T47D (cell line): Measurements from ENCODE around the gene SH3GL2.

Experiments
- DNase-seq, 2 experiments: peaks; one replicate each; pipeline versions ENCODE4 v3.0.0 to v3.0.0-alpha.2; 2011 to 2012; ENCODE audit warnings: low read depth in 1 of 2, low spot score in 1 of 2
- JUND ChIP-seq: IDR thresholded peaks from 2 replicates; pipeline ENCODE4 v1.6.1; 2012; ENCODE audit warnings: low read depth
- in situ Hi-C: cut with HindIII; loops from 2 replicates; pipeline ENCODE4 v1.10.0; 2016; ENCODE audit warnings: low sequenced_read_pairs, low pct_unique_long_range_greater_than_20kb

The SH3GL2 gene

DNA sequence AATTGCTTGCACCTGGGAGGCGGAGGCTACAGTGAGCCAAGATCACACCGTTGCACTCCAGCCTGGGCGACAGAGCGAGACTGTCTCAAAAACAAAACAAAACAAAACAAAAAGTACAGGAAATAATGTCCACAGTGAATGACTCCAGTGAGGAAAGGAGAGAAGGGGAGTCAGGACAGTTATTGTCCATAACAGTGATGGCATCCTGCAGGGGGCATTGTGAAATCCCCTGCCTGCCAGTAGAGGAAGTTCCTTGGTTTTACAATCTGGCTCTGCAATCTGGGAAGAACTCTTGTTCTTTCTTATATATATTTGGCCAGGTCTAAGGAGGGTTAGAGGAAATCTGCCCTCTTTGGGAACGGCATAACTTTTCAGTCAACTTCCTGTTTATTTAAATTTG is 8.2 kb downstream of the SH3GL2 start:
- in situ Hi-C loops, result no loop called here

DNA sequence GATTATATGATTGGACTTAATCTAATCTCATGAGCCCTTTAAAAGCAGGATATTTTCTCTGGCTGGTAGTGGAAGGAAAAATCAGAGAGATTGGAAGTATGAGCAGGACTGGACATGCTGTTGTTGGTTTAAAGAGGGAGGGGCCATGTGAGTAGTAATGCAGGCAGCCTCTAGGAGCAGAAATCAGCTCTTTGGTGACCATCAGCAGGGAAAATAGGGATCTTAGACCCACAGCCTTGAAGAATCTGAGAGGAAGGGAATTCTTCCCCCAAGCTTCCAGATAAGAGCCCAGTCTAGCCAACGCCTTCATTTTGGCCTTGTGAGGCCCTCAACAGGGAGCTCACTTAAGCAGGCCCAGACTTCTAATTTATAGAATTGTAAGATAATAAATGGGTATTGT is 9.5 kb downstream of the SH3GL2 start:
- no peak for DNase-seq
- in situ Hi-C loops, result no loop called here
- TF ChIP-seq JUND, result no peak

More for the DNA sequence above, 8.2 kb downstream of the SH3GL2 start:
- TF ChIP-seq JUND, result no peak
- DNase-seq, result no peak

DNA sequence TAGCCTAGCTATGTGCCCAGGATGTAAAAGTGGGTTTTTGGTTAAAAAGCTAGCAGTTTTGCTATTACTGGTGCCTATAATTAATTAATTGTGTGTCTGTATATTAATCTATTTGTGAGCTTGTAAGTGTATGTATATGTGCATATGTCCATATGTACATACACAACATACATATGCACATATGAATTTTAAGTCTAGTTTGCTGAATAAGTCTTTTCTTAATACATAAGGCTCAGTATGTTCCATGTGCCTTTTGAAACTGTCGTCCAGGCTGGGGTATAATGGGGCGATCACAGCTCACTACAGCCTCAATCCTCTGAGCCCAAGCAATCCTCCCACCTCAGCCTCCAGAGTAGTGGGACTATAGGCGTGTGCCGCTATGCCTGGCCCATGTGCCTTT is 10.1 kb downstream of the SH3GL2 start:
- DNase-seq, result no peak
- no peak for TF ChIP-seq JUND
- in situ Hi-C loops, result no loop called here

DNA sequence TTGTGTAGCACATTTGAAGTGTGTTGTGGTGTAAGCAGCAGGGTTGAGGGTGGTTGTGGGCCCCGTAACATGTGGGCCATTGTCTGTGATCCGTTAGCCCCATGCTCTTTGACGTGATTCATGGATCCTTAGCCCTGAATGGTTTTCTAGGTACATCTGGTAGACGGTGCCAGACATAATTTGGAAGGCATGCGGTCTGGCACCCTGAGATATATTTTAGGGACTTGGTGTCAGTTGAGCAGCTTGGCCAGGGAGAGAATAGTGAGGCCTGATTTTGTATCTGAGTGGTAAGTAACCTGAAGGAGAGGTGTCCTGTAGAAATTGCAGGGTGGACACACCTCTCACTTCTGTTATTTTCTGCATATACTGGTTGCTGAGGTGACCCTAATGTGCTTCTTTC is 10.9 kb downstream of the SH3GL2 start:
- in situ Hi-C loops, result no loop called here
- no peak for DNase-seq
- TF ChIP-seq JUND, result no peak

DNA sequence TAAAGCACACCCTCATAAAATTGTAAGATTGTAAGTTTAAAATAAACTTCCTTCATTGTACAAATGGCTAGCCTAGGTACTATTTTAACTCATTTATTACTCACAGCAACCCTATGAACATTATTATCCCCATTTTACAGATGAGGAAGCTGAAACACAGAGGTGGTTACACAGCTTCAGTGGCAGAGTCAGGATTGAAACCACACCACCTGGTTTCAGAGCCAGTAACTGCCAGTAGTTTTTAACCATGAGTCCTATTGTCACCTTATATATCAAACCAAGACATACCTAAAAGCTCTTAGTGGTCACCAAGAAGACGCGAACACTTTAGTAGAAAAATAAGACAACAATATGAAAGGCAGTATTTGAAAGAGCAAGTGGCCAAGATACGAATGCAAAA is 16.1 kb downstream of the SH3GL2 start:
- DNase-seq, result no peak
- in situ Hi-C loops, result no loop called here
- no peak for TF ChIP-seq JUND

DNA sequence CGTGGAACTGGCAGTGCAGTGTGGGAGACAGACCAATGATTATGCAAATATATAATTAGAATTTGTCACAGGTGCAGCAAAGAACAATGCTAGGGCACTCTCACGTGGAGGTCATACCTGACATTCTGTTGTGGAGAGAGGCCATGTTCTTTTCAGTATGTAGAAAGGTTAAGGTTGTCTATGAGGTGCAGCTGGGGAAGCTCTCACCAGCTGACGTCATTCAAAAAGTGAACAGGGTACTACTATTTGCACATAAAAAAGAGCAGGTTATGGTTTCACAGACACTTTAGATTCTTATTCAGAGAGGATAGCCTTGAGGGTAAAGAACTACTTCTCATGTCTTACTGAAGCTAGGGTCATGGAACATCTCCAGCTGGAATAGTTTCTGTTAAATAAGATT is 19.1 kb downstream of the SH3GL2 start:
- no peak for TF ChIP-seq JUND
- no peak for DNase-seq

DNA sequence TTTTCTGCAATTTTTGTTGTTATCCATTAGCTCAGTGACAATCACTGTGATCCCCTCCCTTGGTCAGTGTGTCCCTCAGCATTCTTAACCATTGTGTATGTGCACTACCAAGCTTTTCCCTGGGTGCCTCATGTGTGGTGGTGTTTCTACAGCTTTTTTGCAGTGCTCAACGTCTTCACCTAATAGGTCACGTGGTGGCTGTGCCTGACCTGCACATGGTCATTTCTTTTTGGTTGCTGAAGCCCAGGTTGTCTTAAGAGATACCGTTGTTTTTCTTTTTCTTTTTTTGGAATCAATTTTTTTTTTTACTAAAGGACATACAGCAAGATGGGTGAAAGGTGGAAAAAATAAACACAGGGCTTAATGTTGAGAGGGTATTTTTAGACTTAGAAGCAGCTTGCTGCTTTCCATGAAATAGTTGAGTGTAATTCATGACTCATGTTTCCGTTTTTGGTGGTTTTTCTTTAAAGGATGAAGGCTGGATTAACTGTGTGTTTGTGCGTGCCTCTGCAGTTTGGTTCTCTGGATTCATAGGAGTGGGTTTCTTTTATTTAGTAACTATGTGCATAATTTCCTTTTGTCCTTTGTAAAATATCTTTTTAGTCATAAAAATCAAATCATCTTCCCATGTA is 22.2 kb downstream of the SH3GL2 start:
- TF ChIP-seq JUND, result no peak
- in situ Hi-C loops, result no loop called here
- no peak for DNase-seq

More for the DNA sequence above, 19.1 kb downstream of the SH3GL2 start:
- in situ Hi-C loops, result no loop called here

DNA sequence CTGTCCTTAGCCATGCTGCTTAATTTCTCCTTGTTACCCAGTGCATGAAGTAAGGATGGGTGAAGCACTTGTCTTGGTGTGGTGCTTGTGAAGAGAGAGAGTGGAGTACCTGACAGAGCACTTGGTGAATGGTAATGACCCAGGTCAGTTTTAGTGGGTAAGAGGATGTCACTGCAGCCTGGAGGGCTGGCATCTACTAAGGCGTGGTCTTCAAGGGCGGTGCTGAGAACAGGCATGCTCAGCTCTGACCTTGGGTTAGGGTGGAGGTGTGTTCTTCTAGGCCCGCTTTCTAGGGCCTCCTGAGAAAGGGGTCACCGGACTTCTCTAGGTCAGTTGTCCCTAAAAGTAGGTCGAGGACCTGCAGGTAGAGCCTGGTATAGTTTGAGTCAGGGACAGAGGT is 25.7 kb downstream of the SH3GL2 start:
- no peak for DNase-seq
- in situ Hi-C loops, result no loop called here
- no peak for TF ChIP-seq JUND

DNA sequence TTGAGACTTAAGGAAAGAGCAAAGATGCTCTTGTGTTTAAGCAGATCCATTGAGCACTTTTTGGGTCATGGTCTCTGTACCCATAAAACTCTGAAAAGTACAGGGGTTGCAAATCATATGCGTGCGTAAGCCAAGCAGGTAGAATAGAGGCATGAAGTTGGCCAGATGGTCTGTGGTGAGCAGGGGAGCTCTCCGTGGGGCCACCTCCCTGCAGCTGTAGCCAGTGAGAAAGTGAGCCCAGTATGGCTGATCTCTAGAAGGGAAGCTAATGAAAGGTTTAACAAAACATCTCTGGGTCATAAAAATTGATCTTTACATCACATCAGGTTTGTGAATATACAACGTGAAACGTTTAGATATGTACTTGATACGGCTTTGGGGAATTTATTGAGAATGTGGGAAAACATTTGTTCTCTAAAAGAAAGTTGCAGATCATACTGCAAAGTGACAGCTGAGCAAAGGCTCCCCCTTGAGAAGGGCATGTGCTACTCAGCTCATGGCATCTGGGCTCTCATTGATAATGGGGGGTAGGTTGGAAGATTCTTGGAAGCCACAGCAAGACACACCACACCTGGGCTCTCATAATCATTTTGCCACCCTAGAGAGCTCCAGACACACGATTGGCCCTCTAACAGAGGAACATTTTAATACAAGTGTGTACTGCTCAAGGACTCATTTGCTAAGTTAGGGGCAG is 30.6 kb downstream of the SH3GL2 start:
- TF ChIP-seq JUND, result no peak
- in situ Hi-C loops, result no loop called here
- DNase-seq, result no peak

DNA sequence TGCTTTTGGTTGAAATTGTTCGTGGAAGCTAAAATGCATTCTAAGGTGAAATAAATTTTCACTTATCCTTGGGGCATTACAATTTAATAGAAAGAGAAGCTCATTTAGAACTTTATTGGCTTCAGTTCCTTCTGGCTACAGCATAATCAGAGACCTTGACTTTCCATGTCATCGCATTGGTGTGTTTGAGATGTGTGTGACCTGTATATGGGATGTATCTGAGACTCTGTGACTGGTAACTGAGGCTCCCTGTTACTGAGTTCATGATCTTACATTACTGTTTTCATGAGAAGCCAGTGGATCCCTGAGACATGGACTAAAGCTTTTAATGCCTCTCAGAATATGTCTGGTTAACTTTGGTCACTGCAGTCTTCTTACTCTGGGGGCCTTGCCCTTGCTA is 32.5 kb downstream of the SH3GL2 start:
- in situ Hi-C loops, result no loop called here
- DNase-seq, result no peak
- TF ChIP-seq JUND, result no peak

DNA sequence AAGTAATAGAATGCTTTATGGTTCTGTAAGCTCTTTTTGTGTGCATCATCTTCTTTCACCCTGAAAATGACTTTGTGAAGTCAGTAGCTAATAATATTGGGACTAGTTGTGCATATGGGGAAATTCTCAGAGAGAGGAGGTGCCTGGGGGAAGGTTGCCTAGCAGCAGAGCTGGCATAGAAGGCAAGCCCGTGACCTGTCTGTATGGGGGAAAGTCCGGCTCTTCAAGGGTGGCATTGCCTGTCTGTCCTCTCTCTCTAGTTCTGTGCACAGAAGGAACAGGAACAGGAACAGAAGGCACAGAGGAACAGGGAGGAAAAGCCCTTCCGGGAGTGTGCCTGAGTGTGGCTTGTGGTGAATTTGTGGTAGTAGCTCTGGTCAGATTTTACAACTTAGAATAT is 33.1 kb downstream of the SH3GL2 start:
- no peak for DNase-seq
- TF ChIP-seq JUND, result no peak
- in situ Hi-C loops, result no loop called here

DNA sequence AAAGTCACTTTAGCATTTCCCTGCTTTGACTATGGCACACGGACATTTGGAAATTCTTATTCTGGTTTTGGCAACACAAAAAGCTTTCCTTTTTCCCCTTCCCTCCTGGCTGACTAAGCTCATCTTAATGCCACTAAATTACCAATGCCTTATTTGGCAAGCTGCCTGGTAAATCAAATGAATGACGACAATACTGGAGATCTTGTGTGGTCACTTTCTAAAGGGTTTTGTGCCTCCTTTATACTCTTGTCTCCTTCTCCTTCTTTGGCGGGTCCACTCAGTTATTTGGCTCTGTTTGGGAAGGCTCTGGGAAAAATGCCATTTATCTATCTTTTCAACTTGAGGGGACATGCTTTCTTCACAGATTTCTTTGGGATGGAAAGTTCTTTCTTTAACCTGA is 34.9 kb downstream of the SH3GL2 start:
- no peak for TF ChIP-seq JUND
- DNase-seq, result no peak
- in situ Hi-C loops, result no loop called here

DNA sequence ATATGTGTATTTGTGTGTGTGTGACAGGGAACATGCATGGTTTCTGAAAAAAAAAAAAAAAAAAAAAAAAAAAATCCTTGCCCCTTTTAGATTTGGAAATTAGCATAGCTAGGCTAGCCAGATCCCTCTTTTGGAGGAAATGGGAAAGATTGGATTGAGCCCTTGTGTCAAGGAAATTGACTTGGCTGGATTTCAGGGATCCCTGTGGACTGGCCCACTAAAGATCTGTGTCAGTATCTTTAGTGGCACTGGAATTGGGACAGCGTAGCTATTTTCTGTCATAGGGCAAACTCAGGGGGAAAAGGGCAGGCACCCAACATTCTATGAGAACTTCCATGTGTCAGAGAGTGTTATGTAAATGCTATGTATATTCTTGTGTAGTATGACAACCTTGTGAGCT is 35.4 kb downstream of the SH3GL2 start:
- no peak for TF ChIP-seq JUND
- in situ Hi-C loops, result no loop called here
- DNase-seq, result no peak

DNA sequence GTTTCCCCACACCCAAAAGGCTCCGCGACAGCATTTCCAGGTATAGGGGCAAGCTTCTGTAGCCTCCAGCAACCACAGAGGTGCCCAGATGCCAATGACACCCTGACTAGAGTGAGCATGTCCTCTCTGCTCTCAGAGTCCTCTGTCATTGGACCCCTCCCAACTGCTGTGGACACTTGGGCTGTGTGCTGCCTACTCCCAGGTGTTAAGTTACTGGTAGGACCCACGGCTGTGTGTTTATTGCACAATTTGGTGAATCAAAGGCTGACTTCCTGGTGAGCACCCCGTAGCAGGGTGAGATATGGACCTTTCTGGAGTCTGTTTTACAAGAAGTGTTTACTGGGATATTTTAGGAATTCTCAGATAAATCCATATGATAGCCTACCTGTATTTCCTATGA is 36.0 kb downstream of the SH3GL2 start:
- no peak for DNase-seq
- in situ Hi-C loops, result no loop called here
- TF ChIP-seq JUND, result no peak
